HepG2 (cell line): ENCODE data around the gene TYMP. TPM values are rescaled to one million over a fixed set of nuclear protein-coding genes. Genes with fewer than 3 reads are reported as not detected.

ENCODE experiments used
- FIP1L1 ChIP-seq: fragments of 200-400 bp; formaldehyde crosslinking; IDR thresholded peaks from 2 replicates; pipeline ENCODE4 v1.6.1; 2018; ENCODE audit warnings: low read depth, mild to moderate bottlenecking, low read length, moderate library complexity, borderline replicate concordance; ENCODE audit not compliant: insufficient read depth
- GTF2F1 ChIP-seq: fragments of 150-350 bp; IDR thresholded peaks from 2 replicates; pipeline ENCODE4 v1.6.1; 2014; ENCODE audit warnings: low read length
- IRX3 ChIP-seq: sonication (generic); formaldehyde crosslinking; IDR thresholded peaks from 2 replicates; pipeline ENCODE4 v1.8.1; 2023; ENCODE audit warnings: mild to moderate bottlenecking, low read depth, missing genetic modification reagents, borderline replicate concordance
- MLLT10 ChIP-seq: sonication (generic); formaldehyde crosslinking; IDR thresholded peaks from 2 replicates; pipeline ENCODE4 v1.4.0; 2020; ENCODE audit warnings: missing genetic modification reagents
- MTA3 ChIP-seq: sonication (generic); formaldehyde crosslinking; IDR thresholded peaks from 2 replicates; pipeline ENCODE4 v1.4.0; 2020; ENCODE audit warnings: missing genetic modification reagents
- SKIL ChIP-seq: sonication (generic); formaldehyde crosslinking; IDR thresholded peaks from 2 replicates; pipeline ENCODE4 v1.8.0; 2022; ENCODE audit warnings: missing genetic modification reagents, mild to moderate bottlenecking, moderate library complexity, borderline replicate concordance
- TCF7 ChIP-seq: sonication (generic); IDR thresholded peaks from 2 replicates; pipeline ENCODE4 v1.6.1; 2016; ENCODE audit warnings: antibody characterized with exemption, low read depth
- THYN1 ChIP-seq: sonication (generic); formaldehyde crosslinking; IDR thresholded peaks from 2 replicates; pipeline ENCODE4 v1.8.1; 2023; ENCODE audit warnings: low read depth, mild to moderate bottlenecking, moderate library complexity, missing genetic modification reagents, borderline replicate concordance
- TMF1 ChIP-seq: sonication (generic); formaldehyde crosslinking; IDR thresholded peaks from 2 replicates; pipeline ENCODE4 v1.8.1; 2022; ENCODE audit warnings: low read depth, missing genetic modification reagents
- ZBTB1 ChIP-seq: sonication (generic); formaldehyde crosslinking; IDR thresholded peaks from 2 replicates; pipeline ENCODE4 v1.4.0; 2020; ENCODE audit warnings: missing genetic modification reagents, borderline replicate concordance
- ZFP37 ChIP-seq: sonication (generic); formaldehyde crosslinking; IDR thresholded peaks from 2 replicates; pipeline ENCODE4 v1.4.0; 2020; ENCODE audit warnings: missing genetic modification reagents, borderline replicate concordance
- ZNF615 ChIP-seq: sonication (generic); formaldehyde crosslinking; IDR thresholded peaks from 2 replicates; pipeline ENCODE4 v1.5.0; 2020; ENCODE audit warnings: mild to moderate bottlenecking, missing genetic modification reagents, borderline replicate concordance
- ZNF629 ChIP-seq: sonication (generic); formaldehyde crosslinking; conservative IDR thresholded peaks from 2 replicates; pipeline ENCODE4 v1.5.0; 2020; ENCODE audit warnings: missing genetic modification reagents
- ZNF772 ChIP-seq: sonication (generic); formaldehyde crosslinking; IDR thresholded peaks from 2 replicates; pipeline ENCODE4 v1.5.0; 2020; ENCODE audit warnings: mild to moderate bottlenecking, missing genetic modification reagents
- polyA plus RNA-seq, 8 experiments: library from polyadenylated mRNA; depleted of rRNA in 3 of 8; stranded (reverse) in 7 of 8; unstranded in 1 of 8; fragments of >200 nt; fragmentation: Illumina TruSeq in 4 of 8; extraction: Trizol in 4 of 8; gene quantifications; 2 replicates each; pipeline versions ENCODE4 v1.2.1 to v1.2.3, GENCODE V29; 2011 to 2016; ENCODE audit warnings: low read depth in 4 of 8, missing spikeins in 1 of 8, mixed read lengths in 1 of 8; ENCODE audit not compliant: insufficient read depth in 1 of 8
- total RNA-seq, 5 experiments: library from RNA; depleted of rRNA; stranded (reverse); fragments of >200 nt; fragmentation: Illumina TruSeq; extraction: Trizol; gene quantifications; 2 replicates each; pipeline ENCODE4 v1.2.3, GENCODE V29; 2016; ENCODE audit warnings: low read depth in 1 of 5
- TF ChIP-seq, protein P1 (sequence below): sonication (generic); formaldehyde crosslinking; IDR thresholded peaks from 2 replicates; pipeline ENCODE4 v1.4.0; 2020; ENCODE audit warnings: missing genetic modification reagents, mild to moderate bottlenecking, borderline replicate concordance
- TF ChIP-seq, protein P2 (sequence below): sonication (generic); formaldehyde crosslinking; conservative IDR thresholded peaks from 2 replicates; pipeline ENCODE4 v1.8.0; 2022; ENCODE audit warnings: mild to moderate bottlenecking, moderate library complexity, missing genetic modification reagents
- TF ChIP-seq, protein P3 (sequence below): sonication (generic); formaldehyde crosslinking; IDR thresholded peaks from 2 replicates; pipeline ENCODE4 v1.4.0; 2020; ENCODE audit warnings: missing genetic modification reagents

TYMP gene
- total and polyA plus RNA-seq, 2 of the 13 experiments (the other 11 are each of a cell fraction or from before 2014, with no cell fraction given), result 3.9 to 4.3 TPM

- TF ChIP-seq, protein P1, sequence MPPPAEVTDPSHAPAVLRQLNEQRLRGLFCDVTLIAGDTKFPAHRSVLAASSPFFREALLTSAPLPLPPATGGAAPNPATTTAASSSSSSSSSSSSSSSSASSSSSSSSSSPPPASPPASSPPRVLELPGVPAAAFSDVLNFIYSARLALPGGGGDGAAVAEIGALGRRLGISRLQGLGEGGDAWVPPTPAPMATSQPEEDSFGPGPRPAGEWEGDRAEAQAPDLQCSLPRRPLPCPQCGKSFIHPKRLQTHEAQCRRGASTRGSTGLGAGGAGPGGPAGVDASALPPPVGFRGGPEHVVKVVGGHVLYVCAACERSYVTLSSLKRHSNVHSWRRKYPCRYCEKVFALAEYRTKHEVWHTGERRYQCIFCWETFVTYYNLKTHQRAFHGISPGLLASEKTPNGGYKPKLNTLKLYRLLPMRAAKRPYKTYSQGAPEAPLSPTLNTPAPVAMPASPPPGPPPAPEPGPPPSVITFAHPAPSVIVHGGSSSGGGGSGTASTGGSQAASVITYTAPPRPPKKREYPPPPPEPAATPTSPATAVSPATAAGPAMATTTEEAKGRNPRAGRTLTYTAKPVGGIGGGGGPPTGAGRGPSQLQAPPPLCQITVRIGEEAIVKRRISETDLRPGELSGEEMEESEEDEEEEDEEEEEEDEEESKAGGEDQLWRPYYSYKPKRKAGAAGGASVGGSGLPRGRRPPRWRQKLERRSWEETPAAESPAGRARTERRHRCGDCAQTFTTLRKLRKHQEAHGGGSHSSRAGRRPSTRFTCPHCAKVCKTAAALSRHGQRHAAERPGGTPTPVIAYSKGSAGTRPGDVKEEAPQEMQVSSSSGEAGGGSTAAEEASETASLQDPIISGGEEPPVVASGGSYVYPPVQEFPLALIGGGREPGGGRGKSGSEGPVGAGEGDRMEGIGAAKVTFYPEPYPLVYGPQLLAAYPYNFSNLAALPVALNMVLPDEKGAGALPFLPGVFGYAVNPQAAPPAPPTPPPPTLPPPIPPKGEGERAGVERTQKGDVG (CRISPR knock-in tag), result peak; percentile 52
- TF ChIP-seq GTF2F1 (no peak), IRX3 (no peak; the same call in 1 of the 2 replicates), ZBTB1 (0 out of 2 replicates have a peak, but pooled peaks have one; percentile 63), ZFP37 (CRISPR knock-in tag) (peak; percentile 74; the same call in 1 of the 2 replicates), THYN1 (CRISPR knock-in tag) (no peak), MLLT10 (CRISPR knock-in tag) (no peak), SKIL (CRISPR knock-in tag) (no peak), ZNF772 (CRISPR knock-in tag) (peak; percentile 91), ZNF629 (no peak), ZNF615 (CRISPR knock-in tag) (no peak), TMF1 (CRISPR knock-in tag) (no peak), FIP1L1 (no peak), TCF7 (no peak; the same call in 1 of the 2 replicates), MTA3 (CRISPR knock-in tag) (no peak)
- TF ChIP-seq, protein P2, sequence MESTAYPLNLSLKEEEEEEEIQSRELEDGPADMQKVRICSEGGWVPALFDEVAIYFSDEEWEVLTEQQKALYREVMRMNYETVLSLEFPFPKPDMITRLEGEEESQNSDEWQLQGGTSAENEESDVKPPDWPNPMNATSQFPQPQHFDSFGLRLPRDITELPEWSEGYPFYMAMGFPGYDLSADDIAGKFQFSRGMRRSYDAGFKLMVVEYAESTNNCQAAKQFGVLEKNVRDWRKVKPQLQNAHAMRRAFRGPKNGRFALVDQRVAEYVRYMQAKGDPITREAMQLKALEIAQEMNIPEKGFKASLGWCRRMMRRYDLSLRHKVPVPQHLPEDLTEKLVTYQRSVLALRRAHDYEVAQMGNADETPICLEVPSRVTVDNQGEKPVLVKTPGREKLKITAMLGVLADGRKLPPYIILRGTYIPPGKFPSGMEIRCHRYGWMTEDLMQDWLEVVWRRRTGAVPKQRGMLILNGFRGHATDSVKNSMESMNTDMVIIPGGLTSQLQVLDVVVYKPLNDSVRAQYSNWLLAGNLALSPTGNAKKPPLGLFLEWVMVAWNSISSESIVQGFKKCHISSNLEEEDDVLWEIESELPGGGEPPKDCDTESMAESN (CRISPR knock-in tag), result peak; percentile 64
- TF ChIP-seq, protein P3, sequence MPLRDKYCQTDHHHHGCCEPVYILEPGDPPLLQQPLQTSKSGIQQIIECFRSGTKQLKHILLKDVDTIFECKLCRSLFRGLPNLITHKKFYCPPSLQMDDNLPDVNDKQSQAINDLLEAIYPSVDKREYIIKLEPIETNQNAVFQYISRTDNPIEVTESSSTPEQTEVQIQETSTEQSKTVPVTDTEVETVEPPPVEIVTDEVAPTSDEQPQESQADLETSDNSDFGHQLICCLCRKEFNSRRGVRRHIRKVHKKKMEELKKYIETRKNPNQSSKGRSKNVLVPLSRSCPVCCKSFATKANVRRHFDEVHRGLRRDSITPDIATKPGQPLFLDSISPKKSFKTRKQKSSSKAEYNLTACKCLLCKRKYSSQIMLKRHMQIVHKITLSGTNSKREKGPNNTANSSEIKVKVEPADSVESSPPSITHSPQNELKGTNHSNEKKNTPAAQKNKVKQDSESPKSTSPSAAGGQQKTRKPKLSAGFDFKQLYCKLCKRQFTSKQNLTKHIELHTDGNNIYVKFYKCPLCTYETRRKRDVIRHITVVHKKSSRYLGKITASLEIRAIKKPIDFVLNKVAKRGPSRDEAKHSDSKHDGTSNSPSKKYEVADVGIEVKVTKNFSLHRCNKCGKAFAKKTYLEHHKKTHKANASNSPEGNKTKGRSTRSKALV (CRISPR knock-in tag), result peak; percentile 91
These were observed 4.5 kb downstream of the TYMP start, which contains the start of gene SCO2 (continued) for GRCh38 chr22:50525104-50525857.
